HG03520 (cell line): ENCODE measurements around the gene C16orf92.
"Not testable (repeated sequence)": the region's sequence is repeated elsewhere in the genome, so short reads cannot be mapped to it uniquely, and the experiment has no call there.

Source experiments
- ATAC-seq: cut with Tn5 transposase; IDR thresholded peaks from one replicate; pipeline ENCODE4 v1.9.1; 2021; ENCODE audit warnings: mild to moderate bottlenecking, moderate library complexity; ENCODE audit not compliant: unreplicated experiment

Gene C16orf92

DNA sequence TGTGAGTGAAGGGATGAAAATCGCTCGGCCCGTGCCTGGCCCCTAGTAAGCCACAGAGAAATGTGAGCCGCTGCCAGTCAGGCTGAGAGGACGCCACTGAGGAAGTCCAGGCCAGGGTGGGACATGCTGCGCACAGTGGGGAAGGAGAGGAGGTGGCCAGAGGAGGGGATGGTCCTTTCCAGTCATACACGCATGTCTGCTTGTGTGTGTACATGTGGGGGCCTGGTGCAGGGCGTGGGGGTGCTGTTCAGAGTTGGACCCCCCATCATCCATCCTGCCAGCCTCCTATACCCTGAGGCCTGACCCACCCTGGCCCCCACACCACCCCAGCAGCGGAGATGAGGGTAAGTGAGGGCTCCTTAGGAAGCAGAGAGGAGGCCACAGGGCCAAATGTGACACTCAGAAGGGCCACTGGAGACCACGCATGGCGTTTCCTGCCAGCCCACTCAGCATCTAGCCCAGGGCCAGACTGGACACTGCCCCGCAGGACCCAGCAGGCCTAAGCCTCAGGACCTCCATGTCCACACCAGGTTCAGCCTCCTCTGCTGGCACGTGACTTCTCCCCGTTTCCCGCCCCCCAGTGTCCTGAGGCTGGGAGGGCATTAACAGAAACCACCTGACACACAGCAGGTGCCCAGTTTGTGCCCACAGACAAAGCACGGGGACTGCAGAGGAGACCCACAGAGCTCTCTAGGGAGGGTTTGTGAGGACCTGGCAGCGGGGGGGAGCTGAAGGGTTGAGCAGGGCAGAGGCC, 19.2 kb upstream of the C16orf92 start:
- ATAC-seq, result no peak

DNA sequence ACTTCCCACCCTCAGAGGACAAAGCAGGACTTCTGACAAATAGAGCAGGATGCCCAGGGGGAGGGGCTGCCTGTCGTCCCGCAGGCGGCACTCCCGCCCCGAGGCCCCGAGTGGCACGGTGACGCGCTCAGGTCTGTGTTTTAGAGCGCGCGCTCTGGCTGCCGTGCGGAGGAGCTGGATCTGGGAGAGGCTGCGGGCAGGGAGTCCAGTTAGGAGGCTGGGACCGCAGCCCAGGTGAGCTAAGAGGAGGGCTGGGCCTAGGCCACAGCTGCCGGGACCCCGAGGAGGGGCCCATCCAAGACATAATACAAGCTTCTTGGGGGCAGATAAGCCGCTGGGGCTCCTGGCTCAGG, 18.6 kb upstream of the C16orf92 start:
- no peak for ATAC-seq

DNA sequence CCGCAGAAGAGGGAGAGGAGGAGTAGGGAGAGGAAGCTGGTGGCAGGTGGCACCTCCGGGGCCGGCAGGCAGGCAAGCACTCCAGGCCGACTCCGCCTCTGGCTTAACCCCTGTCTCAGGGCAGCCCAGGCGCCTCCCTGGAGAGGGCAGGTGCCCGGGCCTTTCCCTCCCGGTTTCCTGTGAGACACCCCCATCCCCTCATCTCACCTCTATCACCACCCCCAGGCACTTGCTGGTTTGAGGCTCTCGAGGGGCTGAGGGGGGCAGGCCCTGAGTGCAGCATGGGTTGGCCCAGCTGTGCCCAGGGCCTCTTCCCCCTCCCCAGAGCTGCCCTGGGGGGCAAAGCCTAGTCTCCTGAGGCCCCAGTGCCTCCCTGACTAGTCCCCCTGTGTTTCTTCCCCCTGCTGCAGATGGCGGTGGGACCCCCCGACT, 18.2 kb upstream of the C16orf92 start:
- ATAC-seq, result no peak

DNA sequence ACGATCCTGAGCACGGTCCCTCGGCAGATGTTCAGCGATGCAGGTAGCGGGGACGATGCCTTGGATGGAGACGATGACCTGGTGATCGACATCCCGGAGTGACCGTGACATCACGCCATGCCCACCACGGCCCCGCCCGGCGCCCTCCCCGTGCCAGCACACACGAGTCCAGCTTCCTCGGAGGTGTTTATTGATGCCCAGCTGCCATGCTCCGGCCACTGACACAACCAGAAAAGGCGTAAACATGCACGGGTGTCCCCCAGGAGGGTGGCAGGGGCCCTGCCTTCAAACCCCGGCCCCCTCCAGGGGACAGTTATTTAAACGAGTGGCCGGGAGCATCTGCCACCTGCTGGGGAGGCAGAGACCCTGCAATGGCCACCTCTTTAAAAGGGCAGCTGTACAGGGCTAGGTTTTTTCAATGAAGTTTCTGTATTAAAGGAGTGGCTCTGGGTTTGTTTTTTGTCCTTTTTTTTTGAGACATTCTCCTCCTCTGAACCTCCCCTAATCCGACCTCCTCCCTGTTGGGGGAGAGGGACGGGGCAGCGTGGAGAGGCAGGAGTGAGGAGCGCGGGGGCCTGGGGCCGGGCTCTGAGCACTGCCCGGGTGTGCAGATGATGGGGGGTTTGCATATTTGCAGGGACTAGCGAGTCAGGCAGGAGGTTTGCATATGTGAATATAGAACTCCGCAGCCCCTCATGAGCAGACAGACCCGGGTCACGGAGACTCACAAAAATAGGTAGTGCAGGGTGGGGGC, 17.5 kb upstream of the C16orf92 start:
- no peak for ATAC-seq

DNA sequence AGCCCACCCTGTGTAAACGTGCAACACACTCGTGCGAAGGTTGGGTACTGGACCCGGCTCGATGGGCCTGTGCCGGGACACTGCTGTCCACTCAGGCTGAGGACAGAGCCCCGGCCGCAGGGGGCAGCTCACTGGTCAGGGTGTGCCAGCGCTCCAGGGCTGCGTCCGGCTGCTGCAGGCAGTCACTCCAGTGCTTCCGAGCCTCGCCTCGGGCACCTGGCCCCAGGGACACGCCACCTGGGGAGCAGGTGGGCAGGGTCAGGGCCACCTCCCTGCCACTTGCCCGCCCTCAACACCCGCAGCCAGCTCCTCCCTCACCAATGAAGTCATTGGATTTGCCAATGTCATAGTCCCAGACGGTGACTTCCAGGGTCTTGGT, 16.9 kb upstream of the C16orf92 start:
- no peak for ATAC-seq

DNA sequence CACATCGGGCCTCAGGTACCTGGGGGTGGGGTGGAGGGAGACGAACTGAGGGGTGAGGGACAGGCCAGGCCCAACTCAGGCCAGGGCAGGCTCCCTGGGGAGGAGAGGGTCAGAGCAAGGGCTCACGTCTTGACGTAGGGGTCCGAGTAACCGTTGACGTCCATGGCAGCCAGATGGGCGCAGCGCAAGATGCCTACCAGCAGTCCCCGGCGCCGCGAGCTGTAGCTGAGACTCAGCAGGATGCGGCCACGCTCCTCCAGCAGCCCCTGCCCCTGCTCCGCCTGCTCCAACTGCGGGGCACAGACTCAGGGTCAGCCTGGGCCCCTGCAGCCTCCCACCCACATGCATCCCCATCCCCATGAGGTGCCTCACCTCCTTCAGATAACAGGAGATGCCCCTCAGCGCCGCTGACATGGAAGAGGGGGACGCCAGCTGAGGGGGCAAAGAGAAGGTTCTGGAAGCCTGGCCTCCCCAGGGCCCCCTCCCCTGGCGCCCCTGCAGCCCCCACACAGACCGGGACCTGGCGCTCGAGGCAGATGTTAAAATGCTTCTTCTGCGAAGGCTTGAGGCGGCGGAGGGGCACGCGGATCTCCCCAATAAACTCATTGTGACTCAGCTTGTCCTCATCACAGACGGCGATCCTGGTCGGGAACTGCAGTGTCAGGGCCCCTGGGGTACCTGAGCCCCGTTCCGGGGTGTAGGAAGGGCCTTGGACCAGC, 16.2 kb upstream of the C16orf92 start:
- no peak for ATAC-seq

DNA sequence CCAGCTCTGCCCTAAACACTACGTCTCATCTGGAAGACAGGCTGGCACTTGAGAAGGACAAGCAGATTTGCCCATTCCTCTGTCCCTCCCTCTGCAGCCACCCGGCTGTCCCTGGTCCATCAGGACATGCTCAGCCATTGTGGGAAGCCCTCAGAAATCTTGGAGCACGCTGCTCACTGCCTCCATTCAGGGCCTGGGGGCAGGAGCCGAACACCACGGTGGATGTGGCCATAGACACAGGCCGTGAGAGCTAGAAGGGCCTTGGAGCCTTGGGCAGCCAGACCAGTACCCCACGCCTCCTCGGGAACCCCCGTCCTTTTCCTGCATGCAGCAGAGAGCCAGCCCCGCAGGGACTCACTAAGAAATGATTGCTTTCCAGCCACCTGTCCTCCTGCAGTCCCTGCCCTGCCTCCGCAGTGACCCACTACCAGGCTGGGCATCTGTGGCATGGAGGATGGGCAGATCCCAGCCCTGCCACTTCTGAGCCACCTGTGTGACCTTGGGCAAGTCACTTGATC, 15.6 kb upstream of the C16orf92 start:
- ATAC-seq, result no peak

DNA sequence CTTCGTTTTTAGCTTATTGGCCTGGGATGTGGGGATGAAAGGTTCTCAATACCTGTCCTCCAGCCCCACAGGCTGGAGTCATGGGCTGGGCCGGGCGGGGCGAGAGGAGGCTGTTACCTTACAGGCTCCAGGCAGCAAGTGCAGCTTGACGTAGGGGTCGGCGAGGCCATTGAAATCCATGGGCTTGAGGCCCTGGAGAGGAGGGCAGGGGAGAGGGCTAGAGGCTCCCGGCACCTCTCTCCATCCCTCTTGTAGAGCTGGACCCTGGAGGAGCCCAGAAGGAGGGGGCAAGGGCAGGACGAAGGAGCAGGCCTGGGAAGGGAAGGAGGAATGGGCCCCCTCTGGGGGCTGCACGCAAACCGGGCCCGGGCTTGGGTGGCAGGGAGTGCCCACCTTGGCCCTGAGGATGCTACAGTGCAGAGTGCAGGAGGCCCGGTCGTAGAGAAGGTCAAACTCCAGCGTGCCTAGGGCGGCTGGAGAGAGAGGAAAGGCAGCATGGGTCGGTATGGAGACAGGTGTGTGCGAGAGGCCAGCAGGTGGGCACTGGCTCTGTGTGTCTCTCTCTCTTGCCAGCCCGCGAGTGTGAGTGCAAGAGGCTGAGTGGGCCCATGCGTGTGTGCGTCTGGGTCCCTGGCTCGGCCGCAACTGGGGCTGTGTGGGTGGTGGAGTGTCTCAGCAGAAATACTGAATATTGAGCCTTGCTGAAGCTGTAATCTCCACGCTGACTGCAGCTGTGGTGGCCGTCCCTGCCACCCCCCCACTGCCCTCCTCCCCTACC, 13.7 kb upstream of the C16orf92 start:
- ATAC-seq, result no peak

DNA sequence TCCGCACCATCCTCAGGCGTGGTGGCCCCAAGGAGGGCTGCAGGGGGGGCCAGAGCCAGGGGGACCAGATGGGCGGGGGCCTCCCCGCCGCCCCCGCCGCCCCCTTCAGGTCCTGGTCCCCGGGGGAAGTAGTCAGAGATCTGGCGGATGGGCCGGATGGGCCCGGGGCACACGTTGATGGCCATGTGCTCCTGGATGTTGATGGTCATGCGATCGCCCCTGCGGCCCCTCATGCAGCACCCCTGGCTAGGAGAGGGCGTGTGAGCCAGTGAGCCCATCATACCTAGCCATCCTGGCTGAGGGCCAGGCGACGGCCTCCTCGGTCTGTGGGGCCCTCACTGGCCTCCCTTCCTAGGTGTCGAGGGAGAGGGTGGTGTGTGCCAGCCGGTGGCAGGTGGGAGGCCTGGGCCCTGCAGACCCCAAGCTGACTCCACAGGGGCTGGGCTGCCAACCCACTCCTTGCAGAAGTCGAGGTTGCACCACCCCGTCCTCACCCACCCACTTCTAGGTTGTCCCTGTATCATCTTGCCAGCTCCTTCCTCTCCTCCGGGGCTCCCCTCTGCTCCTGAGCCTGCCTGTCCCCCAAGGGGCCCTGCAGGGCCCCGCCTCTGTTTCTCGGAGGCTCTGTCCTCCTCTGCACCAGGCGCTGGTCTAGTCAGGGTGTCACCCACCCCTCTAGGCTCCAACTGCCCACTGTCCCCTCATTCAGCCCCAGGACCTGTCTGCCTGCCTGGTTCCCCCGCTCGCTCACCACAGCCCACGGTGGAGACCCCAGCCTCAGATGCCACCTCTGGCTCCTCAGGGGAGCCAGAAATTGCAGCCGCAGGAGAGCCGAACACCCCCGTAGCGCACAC, 12.8 kb upstream of the C16orf92 start:
- no peak for ATAC-seq

DNA sequence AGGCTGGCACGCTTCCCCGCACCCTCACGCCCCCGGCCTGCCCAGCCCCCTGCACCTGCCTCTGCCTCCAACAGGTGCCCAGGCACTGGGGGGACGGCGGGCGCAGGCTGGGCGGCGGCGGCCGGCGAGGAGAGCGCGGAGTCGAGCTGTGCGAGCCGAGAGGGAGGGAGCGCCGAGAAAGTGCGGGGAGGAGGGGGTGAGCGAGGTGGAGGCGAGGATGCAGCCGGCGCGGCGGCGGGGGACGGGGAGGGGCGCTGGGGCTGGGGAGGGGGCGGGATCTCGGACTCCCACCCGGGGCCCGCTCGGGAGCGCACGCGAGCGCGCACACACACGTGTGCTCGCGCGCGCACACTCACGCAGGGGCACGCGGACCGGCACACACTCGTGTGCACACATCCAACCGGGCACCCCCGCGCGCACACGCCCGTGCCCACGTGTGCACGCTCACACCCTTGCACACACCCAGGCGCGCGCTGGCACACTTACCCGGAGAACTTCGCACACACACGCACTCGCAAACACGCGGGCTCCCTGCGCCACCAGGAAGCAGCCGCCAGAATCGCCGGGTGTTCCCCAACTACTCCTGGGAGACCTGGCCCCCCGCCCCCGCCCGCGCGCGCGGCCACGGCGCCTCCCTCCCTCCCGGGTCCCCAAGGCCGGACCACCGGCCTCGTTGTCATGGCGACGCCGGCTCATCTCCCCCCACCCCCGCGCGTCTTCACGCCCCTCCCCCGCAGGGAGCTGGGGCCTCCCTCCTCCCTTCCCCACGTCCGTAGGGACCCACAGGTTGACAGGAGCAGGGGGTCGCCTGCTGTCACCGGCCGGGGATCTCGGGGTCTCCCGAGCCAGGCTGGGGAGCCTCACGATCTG, 11.9 kb upstream of the C16orf92 start, which contains the start of gene DOC2A:
DOC2A (minus strand) TSS at position 184 of the 870 bp plus-strand sequence. CDS start 805 bp downstream, outside the sequence.
- ATAC-seq, result no peak

DNA sequence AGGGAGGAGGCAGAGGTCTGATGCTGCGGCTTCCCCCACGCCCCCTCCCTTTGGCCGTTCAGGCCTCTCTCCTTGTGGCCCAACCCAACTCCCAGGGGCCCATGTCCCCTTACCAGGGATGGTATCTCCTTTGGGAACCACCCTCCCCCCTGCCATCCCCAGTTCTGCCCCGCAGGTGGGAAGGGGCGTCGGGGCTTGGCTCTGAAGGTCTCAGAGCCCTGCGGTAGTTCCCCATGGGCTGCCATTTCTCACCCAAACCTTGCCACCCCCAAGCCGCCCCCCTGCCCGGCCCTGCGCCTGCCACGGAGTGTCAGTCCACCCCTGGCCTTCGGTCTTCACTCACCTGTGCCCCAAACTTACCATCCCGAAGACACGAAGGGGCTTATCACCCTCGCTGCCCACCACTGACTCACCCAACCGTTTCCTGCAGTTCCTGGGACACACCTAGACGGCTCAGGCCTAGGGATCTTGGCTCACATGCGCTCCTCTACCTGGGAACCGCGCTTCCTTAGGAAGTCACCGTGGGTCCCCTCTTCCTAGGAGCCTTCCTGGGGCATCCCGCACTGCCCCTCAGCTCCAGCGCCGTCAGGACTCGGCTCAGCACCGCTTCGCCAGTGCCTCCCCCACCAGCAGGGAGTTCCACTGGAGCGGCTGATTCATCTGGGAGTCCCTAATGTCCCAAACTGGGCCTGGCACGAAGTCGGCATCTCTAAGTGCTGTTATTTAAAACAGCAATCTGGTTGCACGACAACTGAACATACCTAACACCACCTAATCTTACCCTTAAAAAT, 11.1 kb upstream of the C16orf92 start:
- ATAC-seq, result no peak

DNA sequence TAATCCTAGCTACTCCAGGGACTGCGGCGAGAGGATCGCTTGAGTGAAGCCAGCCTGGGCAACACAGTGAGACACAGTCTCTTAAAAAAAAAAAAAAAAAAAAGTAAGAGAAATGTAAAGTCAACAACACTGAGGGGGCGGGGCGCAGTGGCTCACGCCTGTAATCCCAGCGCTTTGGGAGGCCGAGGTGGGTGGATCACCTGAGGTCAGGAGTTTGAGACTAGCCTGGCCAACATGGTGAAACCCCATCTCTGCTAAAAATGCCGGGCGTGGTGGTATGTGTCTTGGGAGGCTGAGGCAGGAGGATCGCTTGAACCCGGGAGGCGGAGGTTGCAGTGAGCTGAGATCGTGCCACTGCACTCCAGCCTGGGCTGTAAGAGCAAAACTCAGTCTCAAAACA, 10.4 kb upstream of the C16orf92 start:
- not testable (repeated sequence) for ATAC-seq

DNA sequence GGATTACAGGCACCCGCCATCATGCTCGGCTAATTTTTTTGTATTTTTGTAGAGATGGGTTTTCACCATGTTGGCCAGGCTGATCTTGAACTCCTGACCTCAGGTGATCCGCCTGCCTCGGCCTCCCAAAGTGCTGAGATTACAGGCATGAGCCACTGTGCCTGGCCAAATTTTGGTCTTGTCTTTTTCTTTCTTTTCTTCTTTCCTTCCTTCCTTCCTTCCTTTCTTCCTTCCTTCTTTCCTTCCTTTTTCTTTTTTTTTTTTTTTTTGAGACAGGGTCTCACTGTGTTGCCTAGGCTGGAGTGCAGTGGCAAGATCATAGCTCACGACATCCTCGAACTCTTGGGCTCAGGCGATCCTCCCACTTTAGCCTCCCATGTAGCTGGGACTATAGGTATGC, 7.5 kb upstream of the C16orf92 start:
- not testable (repeated sequence) for ATAC-seq

DNA sequence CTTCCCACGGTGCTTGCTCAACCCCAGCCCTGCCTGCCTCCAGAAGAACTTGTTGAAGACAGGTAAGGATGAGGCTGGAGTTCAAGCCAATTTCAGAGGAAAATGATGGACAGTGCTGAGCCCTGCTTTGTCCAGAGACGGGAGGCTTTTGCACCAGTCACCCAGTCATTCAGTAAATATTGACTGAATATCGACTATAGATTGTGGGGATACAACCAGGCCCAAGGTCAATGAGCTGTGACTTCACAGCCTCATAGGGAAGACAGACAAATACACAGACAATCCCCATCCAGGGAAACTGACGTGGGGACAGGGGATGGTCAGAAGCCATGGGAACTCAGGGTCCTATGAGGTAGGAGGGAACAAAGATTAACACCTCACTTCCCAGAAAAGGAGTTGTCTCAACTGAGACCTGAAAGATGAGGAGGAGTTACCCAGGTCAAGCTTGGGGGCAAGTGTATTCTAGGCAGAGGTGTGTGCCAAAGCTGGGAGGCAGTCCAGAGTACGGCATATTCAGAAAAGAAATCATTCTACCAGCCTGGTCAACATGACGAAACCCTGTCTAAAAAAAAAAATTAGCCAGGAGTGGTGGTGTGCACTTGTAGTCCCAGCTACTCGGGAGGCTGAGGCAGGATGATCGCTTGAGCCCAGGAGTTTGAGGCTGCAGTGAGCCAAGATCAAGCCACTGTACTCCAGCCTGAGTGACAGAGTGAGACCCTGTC, 6.3 kb upstream of the C16orf92 start:
- ATAC-seq, result no peak

DNA sequence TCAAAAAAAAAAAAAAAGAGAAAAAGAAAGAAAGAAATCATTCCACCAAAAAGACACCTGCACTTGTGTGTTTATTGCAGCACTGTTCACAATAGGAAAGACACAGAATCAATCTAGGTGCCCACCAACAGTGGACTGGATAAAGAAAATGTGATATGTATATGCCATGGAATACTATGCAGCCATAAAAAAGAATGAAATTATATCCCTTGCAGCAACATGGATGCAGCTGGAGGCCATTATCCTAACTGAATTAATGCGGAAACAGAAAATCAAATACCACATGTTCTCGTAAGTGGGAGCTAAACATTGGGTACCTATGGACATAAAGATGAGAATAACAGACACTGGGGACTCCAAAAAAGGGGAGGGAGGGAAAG, 5.7 kb upstream of the C16orf92 start:
- no peak for ATAC-seq

DNA sequence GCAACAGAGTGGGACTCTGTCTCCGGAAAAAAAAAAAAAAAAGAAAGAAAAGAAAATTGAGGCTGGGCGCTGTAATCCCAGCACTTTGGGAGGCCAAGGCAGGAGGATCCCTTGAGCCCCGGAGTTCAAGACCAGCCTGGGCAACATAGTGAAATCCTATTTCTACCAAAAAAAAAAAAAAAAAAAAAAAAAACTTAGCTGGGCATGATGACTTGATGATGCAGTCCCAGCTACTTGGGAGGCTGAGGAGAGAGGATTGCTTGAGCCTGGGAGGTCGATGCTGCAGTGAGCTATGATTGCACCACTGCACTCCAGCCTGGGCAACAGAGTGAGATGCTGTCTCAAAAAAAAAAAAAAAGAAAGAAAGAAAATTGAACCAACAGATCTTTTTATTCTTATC, 5.1 kb upstream of the C16orf92 start:
- ATAC-seq, result not testable (repeated sequence)

DNA sequence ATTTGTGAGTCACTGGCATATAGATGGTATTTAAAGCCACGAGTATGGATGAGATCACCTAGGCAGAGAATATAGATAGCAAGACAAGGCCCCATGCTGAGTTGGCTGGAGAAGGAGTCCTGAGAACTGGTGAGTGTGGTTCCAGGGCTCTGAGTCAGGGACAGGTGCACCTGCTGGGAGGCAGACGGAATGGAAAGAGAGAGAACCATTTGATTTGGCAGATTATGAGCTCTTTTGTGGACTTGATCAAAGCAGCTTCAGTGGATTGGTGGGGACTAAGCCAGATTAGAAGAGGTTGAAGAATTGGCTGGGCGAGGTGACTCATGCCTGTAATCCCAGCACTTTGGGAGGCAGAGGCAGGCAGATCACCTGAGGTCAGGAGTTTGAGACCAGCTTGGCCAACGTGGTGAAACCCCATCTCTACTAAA, 4.3 kb upstream of the C16orf92 start:
- no peak for ATAC-seq
